ENCODE results near the gene ABCC3. TPM values are rescaled to one million over a fixed set of nuclear protein-coding genes. Genes with fewer than 3 reads are reported as not detected.

The ABCC3 gene, protein sequence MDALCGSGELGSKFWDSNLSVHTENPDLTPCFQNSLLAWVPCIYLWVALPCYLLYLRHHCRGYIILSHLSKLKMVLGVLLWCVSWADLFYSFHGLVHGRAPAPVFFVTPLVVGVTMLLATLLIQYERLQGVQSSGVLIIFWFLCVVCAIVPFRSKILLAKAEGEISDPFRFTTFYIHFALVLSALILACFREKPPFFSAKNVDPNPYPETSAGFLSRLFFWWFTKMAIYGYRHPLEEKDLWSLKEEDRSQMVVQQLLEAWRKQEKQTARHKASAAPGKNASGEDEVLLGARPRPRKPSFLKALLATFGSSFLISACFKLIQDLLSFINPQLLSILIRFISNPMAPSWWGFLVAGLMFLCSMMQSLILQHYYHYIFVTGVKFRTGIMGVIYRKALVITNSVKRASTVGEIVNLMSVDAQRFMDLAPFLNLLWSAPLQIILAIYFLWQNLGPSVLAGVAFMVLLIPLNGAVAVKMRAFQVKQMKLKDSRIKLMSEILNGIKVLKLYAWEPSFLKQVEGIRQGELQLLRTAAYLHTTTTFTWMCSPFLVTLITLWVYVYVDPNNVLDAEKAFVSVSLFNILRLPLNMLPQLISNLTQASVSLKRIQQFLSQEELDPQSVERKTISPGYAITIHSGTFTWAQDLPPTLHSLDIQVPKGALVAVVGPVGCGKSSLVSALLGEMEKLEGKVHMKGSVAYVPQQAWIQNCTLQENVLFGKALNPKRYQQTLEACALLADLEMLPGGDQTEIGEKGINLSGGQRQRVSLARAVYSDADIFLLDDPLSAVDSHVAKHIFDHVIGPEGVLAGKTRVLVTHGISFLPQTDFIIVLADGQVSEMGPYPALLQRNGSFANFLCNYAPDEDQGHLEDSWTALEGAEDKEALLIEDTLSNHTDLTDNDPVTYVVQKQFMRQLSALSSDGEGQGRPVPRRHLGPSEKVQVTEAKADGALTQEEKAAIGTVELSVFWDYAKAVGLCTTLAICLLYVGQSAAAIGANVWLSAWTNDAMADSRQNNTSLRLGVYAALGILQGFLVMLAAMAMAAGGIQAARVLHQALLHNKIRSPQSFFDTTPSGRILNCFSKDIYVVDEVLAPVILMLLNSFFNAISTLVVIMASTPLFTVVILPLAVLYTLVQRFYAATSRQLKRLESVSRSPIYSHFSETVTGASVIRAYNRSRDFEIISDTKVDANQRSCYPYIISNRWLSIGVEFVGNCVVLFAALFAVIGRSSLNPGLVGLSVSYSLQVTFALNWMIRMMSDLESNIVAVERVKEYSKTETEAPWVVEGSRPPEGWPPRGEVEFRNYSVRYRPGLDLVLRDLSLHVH (N-terminal part only)
- total RNA-seq, result 40.8 and 43.0 TPM in 2 replicates

DNA sequence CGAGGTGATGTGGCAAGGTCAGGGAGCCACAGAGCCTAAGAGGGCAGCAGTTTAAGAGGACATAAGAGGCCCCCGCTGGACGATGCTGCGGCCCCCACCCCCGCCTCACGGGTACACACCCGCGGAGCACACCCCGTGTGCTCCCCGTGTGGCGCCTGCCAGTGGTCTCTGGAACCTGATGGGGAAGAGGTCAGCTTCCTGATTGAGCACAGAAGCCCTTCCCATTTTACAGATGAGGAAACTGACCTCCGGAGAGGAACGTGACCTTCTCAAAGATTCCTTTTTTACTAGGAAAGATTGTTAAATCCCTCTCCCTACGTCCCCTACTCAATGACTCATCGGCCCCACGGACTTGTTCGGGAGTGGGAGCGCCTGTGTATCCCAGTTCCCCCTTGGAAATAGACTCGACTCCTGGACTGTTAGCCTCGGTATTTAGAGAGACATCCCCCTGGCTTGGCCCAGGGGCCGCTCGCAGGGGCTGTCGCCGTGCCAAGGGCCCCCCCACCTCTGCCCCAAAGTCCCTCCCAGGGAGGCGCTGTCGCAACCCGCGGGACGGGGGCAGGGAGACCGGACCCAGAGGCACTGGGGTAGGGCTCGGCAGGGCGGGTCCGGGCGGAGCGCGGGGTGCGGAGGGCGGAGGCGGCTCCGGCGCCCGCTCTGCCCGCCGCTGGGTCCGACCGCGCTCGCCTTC is at the start of gene ABCC3:
TSS of gene ABCC3 (plus strand) at position 658 of the 691 bp plus-strand sequence. CDS start 56 bp downstream, outside the sequence.

DNA sequence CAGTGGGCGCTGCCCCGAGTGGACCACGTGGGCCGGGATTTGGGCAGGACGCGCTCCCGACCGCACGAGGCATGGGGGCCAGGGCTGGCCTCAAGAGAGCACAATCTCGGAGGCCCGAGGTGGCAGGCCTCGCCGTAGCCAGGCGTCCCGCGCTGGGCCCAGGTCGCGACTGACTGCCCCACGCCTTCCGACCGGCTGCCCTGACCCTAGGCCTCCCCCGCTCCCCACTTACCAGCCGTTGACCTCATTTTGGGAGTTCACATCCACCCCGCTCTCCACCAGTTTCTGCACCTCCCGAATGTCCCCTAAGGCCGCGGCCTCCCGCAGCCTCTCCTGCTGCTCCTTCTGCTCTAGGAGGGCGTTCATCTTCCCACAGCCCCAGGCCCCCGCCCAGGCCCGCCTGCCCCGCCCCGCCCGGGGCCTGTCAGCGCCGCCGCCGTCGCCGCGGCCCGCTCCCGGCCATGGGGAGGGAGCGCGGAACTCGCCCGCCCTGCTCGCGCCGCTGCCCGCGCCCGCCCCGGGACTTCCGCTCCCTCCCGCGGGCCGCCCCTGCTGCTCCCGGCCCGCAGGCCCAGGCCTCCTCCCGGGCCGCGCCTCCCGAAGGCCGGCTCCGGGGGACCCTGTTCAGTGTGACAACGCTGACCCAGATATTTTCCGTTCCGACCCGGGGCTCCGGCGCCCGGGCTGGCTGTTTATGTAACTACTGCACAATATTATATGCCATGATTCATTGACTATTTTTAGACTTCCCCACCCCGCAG is 72.8 kb downstream of the ABCC3 start, which contains the start of gene ANKRD40:
TSS of gene ANKRD40 (minus strand) at position 626 of the 761 bp plus-strand sequence. CDS start at position 366, 260 bp downstream.

DNA sequence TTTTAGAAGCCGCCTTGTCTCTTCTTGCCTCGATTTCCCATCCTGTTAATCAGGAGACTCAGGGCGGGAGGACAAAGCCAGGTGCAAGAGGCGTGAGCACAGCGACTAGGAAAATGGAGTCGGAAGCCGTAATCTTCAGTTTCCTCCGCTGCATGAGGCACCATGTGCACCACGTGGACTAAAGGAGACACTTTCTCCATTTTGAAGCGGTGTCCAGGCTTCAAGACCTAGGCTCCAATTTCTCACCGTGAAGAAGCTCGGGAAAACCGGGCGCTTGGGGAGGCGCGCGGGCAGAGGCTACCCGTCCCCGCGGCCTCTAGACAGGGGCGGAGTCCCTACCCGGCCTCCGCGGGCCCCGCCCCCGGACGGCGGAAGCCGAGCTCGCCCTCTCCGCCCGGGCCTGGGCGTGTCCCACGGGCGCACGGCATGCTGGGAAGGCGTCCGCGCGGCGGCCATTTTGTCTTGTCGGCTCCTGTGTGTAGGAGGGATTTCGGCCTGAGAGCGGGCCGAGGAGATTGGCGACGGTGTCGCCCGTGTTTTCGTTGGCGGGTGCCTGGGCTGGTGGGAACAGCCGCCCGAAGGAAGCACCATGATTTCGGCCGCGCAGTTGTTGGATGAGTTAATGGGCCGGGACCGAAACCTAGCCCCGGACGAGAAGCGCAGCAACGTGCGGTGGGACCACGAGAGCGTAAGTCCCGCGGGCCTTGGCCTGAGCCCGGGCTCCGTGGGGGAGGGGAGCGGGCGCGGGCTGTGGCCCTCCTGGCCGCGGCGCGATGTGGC is 84.7 kb downstream of the ABCC3 start, which contains the start of gene LUC7L3:
TSS of gene LUC7L3 (plus strand) at position 460 of the 780 bp plus-strand sequence. CDS start at position 590, 130 bp downstream.

Small RNA genes within 50 kb of the gene (small RNA-seq; reads per million reads assigned to genes)
- gene RF00019, result not detected

Other genes starting within 250 kb of the ABCC3 start
- gene LRRC59, start 237.4 kb upstream of the ABCC3 start, total RNA-seq, result 172 and 222 TPM in 2 replicates
- gene ACSF2, start 208.7 kb upstream of the ABCC3 start, total RNA-seq, result 10.0 and 15.4 TPM in 2 replicates
- not detected in 2 replicates for gene CHAD, start 166.0 kb upstream of the ABCC3 start, total RNA-seq
- 25.0 and 34.2 TPM in 2 replicates for gene RSAD1, start 156.0 kb upstream of the ABCC3 start, total RNA-seq
- gene MYCBPAP, start 126.4 kb upstream of the ABCC3 start, total RNA-seq, result 0.98 and 1.1 TPM in 2 replicates
- gene EPN3, start 102.1 kb upstream of the ABCC3 start, total RNA-seq, result under 0.01 TPM in 1 of 2 replicates, not detected in the other
- gene SPATA20, start 87.7 kb upstream of the ABCC3 start, total RNA-seq, result 79.0 and 79.7 TPM in 2 replicates
- gene CACNA1G, start 74.2 kb upstream of the ABCC3 start, total RNA-seq, result 0.39 and 0.73 TPM in 2 replicates
- 35.6 and 55.3 TPM in 2 replicates for gene ANKRD40, start 73.0 kb downstream of the ABCC3 start, total RNA-seq
- 24.6 and 26.6 TPM in 2 replicates for gene LUC7L3, start 84.7 kb downstream of the ABCC3 start, total RNA-seq
- not detected in 2 replicates for gene ANKRD40CL, start 132.6 kb downstream of the ABCC3 start, total RNA-seq
- gene WFIKKN2, start 200.7 kb downstream of the ABCC3 start, total RNA-seq, result not detected in 2 replicates
- gene TOB1, start 231.5 kb downstream of the ABCC3 start, total RNA-seq, result 8.8 and 13.3 TPM in 2 replicates

All from subcutaneous preadipocyte (primary cell).